T47D (cell line): ENCODE measurements around the gene DARS2.
A peak's percentile ranks its signal among the peaks of the same experiment; 100 is the strongest.
"Not testable (repeated sequence)": the region's sequence is repeated elsewhere in the genome, so short reads cannot be mapped to it uniquely, and the experiment has no call there.

Experiments used
- DNase-seq, 2 experiments: peaks; one replicate each; pipeline versions ENCODE4 v3.0.0 to v3.0.0-alpha.2; 2011 to 2012; ENCODE audit warnings: low read depth in 1 of 2, low spot score in 1 of 2
- JUND ChIP-seq: IDR thresholded peaks from 2 replicates; pipeline ENCODE4 v1.6.1; 2012; ENCODE audit warnings: low read depth
- in situ Hi-C: cut with HindIII; loops from 2 replicates; pipeline ENCODE4 v1.10.0; 2016; ENCODE audit warnings: low sequenced_read_pairs, low pct_unique_long_range_greater_than_20kb

Gene DARS2

GRCh38 chr1:173832748-173833147 lies 8.3 kb downstream of the DARS2 start:
- DNase-seq = no peak
- TF ChIP-seq JUND = no peak
- in situ Hi-C loops = no loop called here

DNA sequence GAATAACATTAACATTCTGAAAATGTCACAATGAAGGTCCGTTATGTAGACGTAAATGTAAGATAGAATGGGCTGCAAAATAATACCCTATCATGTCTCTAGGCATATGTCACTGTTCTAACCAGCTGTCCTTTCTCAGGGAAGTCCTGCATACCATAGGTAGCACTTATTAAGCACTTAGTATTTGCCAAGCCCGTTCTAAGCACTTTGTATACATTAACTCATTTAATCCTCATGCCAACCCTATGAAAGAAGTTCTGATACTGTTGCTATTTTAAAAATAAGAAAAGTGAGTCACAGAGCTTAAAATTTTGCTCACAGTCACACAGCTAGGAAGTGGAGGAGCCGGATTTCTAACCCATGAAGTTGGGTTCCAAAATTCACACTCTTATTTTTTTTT lies 27.6 kb downstream of the DARS2 start:
- TF ChIP-seq JUND = no peak
- in situ Hi-C loops = no loop called here

DNA sequence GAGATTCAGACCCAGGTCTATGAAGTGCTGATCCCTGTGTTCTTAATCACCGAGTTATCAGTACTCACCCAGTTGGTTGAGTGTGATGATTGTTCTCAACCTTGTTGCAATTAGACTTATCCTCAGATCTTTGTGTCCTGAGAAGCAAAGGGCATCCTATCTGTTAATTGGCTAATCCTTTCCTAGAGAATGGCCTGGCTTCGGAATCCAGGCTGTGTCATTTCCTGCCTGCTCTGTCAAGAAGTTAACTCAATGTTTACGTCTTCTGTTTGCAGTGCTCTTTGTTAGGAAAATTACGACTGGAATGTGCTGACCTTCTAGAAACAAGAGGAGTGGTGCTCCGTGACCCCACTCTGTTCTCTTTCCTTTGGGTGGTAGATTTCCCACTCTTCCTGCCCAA lies 28.6 kb downstream of the DARS2 start:
- no peak for TF ChIP-seq JUND
- in situ Hi-C loops = no loop called here
- DNase-seq = no peak

More for the DNA sequence above, 27.6 kb downstream of the DARS2 start:
- no peak for DNase-seq

GRCh38 chr1:173856014-173856413 lies 31.5 kb downstream of the DARS2 start:
- in situ Hi-C loops = no loop called here
- DNase-seq = no peak
- no peak for TF ChIP-seq JUND

GRCh38 chr1:173856903-173857302 lies 32.4 kb downstream of the DARS2 start:
- in situ Hi-C loops = no loop called here
- TF ChIP-seq JUND = no peak
- no peak for DNase-seq

DNA sequence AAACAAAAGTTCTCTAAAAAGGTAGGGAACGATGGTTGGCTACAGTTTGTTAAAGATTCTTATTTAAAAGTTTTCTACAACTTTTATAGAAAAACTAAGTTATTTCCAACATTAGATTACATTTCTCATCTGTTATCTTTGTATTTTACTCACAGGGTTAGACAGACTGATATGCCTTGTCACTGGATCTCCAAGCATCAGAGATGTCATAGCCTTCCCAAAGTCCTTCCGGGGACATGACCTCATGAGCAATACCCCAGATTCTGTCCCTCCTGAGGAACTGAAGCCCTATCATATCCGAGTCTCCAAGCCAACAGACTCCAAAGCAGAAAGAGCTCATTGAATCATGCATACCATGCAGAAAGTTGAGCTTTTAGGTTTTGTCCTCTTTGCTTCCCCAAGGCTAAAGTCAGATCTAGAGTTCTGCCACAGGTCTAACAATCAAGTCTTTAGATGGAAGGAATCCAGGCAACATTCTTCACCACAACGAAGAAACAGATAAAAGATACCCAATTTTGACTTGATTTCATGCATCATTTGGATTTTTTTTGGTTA lies 33.0 kb downstream of the DARS2 start:
- no peak for DNase-seq
- in situ Hi-C loops = no loop called here
- no peak for TF ChIP-seq JUND

GRCh38 chr1:173859547-173859946 lies 35.1 kb downstream of the DARS2 start:
- in situ Hi-C loops, DNase-seq: not testable (repeated sequence)

- no peak for TF ChIP-seq JUND
- DNase-seq = no peak
- in situ Hi-C loops = no loop called here
Measured at GRCh38 chr1:173860065-173860464, 35.6 kb downstream of the DARS2 start.

DNA sequence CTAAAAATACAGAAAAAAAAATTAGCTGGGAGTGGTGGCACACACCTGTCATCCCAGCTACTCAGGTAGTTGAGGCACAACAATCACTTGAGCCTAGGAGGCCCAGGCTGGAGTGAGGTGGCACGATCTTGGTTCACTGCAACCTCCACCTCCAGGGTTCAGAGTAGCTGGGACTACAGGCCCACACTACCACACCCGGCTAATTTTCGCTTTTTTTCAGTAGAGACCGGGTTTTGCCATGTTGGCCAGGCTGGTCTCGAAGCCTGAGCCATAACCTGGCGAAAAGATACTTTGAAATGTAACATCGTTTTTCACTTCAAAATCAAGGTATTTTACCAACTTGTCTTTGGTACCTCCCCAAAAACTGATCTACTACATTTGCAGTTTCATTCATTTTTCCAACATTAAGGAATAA lies 37.3 kb downstream of the DARS2 start:
- peak in 1 of 2 experiments; percentile 42 for DNase-seq
- in situ Hi-C loops = no loop called here
- TF ChIP-seq JUND = no peak

DNA sequence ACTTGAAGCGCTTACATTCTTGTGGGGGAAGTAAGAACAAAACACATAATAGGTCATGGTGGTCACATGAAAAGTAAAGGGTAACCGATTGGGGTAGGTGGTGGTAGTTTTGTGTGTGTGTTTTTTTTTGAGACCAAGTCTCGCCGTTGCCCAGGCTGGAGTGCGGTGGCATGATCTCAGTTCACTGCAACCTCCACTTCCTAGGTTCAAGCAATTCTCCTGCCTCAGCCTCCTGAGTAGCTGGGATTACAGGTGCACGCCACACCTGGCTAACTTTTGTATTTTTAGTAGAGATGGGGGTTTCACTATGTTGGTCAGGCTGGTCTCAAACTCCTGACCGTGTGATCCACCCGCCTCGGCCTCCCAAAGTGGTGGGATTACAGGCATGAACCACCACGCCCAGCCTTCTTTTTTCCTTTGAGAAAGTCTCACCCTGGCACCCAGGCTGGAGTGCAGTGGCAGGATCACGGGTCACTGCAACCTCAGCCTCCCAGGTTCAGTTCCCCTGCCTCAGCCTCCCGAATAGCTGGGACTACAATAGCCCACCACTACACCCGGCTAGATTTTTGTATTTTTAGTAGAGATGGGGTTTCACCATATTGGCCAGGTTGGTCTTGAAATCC lies 37.8 kb downstream of the DARS2 start:
- in situ Hi-C loops = not testable (repeated sequence)
- DNase-seq = peak in 1 of 2 experiments; percentile 42

DNA sequence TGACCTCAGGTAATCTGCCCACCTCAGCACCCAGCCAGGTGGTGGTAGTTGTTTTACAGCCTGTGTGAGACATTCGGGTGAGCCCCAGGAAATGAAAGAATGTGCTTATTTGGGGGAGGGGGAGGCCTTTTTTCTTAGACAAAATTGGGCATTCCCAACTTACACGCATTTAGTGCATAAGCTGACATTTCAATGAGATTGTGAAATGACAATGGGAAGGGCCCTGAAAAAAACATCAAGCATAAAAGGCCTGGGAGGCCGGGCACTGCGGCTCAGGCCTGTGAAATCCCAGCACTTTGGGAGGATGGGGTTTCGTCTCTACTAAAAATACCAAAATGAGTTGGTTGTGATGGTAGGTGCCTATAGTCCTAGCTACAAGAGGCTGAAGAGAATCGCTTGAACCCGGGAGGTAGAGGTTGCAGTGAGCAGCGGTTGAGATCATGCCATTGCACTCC lies 38.3 kb downstream of the DARS2 start:
- in situ Hi-C loops = no loop called here
- peak; percentile 34; the same call in 1 of the 2 replicates for TF ChIP-seq JUND
- DNase-seq = peak in 1 of 2 experiments; percentile 41

GRCh38 chr1:173863224-173864161 lies 39.0 kb downstream of the DARS2 start:
- TF ChIP-seq JUND = no peak; the same call in 1 of the 2 replicates
- DNase-seq = no peak
- in situ Hi-C loops = no loop called here
